BJ (cell line): ENCODE results near the gene RGS6. TPM values are rescaled to one million over a fixed set of nuclear protein-coding genes. Genes with fewer than 3 reads are reported as not detected.

Source experiments
- CTCF ChIA-PET: fragments of 350-600 bp; formaldehyde crosslinking; extraction: SDS; loops from one replicate; lab custom pipeline; 2021; ENCODE audit warnings: antibody characterized with exemption, inconsistent platforms; lab: Yijun Ruan, JAX
- POLR2A ChIA-PET: fragments of 300-600 bp; sonication (Branson Sonifier 250); formaldehyde crosslinking; extraction: SDS; loops from one replicate; lab custom pipeline; 2021; ENCODE audit warnings: antibody characterized with exemption; lab: Charles Lee
- DNase-seq: peaks from one replicate; pipeline ENCODE4 v3.0.0-alpha.2; 2011; ENCODE audit warnings: low read depth
- H3K27me3 ChIP-seq: 2 replicates; pipeline ENCODE4 v1.6.0; 2011; ENCODE audit warnings: low read length; ENCODE audit not compliant: control insufficient read depth, insufficient read depth
- H3K36me3 ChIP-seq: 2 replicates; pipeline ENCODE4 v1.5.1; 2011; ENCODE audit warnings: low read length; ENCODE audit not compliant: control insufficient read depth, insufficient read depth
- H3K4me3 ChIP-seq: 2 replicates; pipeline ENCODE4 v1.5.1; 2011; ENCODE audit warnings: low read depth, mild to moderate bottlenecking, control low read depth, low read length
- polyA plus RNA-seq: library from polyadenylated mRNA; depleted of rRNA; stranded (reverse); fragments of >200 nt; gene quantifications from 2 replicates; pipeline ENCODE4 v1.2.3, GENCODE V29; 2011
- TF ChIP-seq, protein P1 (sequence below): IDR thresholded peaks from 2 replicates; pipeline ENCODE4 v1.5.1; 2011; ENCODE audit warnings: low read depth, mild to moderate bottlenecking, control low read depth, inconsistent platforms, low read length, moderate library complexity; ENCODE audit not compliant: insufficient read depth

RGS6 gene
- polyA plus RNA-seq, 1 experiment, result not detected

DNA sequence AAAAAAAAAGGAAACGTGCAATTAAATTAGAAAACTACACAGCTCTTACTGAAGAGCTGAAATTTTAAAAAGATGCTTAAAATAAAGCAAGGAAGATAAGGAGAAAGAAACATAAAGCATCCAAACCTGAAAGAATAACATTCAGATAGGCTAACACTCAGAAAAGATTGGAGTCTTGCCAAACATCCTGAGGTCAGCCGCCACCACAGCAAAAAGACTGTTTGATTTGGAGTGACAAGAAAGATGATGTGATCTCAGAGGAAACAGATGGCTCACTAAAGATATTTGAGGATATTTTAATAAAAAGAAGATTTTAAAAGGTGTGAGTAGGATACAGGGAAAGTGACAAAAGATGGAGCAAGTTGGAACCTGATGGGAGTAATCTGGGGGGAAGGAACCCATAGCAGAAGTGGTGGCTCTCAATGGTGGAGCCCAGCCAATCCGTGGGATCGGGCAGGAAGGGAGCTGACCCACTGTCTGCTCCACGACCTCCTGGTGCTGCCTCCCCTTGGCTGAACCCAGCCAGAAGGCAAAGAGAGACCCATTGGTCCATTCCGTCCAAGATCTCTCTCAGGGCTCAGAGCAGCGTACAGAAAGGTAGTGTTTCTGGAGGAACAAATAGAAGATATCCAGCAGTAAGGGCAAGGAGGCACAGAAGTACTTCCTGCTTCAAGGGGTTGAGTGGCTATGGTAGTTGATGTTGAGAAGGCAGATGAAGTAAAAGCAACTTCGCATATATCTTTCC, 469.6 kb downstream of the RGS6 start:
- Histone ChIP-seq H3K4me3 (no peak overlapping the region), H3K36me3 (no peaks in the 10 kb centered on the region), H3K27me3 (no peaks in the 10 kb centered on the region; the same call in 1 of the 2 replicates)
- ChIA-PET POLR2A (no interaction called here), CTCF (interaction anchor here (0.6 kb wide), 1 partner anchor 670 kb away, joined by 3 read pairs; no protein-coding TSS in a partner anchor)
- TF ChIP-seq, protein P1, sequence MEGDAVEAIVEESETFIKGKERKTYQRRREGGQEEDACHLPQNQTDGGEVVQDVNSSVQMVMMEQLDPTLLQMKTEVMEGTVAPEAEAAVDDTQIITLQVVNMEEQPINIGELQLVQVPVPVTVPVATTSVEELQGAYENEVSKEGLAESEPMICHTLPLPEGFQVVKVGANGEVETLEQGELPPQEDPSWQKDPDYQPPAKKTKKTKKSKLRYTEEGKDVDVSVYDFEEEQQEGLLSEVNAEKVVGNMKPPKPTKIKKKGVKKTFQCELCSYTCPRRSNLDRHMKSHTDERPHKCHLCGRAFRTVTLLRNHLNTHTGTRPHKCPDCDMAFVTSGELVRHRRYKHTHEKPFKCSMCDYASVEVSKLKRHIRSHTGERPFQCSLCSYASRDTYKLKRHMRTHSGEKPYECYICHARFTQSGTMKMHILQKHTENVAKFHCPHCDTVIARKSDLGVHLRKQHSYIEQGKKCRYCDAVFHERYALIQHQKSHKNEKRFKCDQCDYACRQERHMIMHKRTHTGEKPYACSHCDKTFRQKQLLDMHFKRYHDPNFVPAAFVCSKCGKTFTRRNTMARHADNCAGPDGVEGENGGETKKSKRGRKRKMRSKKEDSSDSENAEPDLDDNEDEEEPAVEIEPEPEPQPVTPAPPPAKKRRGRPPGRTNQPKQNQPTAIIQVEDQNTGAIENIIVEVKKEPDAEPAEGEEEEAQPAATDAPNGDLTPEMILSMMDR, result no peak
- no peak for DNase-seq

DNA sequence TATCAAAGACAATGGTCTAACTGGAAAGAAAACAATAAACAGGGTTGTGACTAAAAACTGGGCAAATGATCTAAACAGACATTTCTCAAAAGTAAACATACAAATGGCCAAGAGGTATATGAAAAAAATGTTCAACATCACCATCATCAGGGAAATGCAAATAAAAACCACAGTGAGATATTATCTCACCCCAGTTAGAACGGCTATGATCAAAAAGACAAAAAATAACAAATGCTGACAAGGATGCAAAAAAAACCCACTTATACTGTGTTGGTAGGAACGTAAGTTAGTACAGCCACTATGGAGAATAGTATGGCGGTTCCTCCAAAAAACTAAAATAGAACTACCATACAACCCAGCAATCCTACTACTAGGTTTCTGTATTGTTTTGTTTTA, 470.1 kb downstream of the RGS6 start:
- H3K4me3 ChIP-seq, result no peak overlapping the region
- no peaks in the 10 kb centered on the region; the same call in 1 of the 2 replicates for H3K27me3 ChIP-seq
- ChIA-PET CTCF (interaction anchor here (0.6 kb wide), 1 partner anchor 669 kb away, joined by 3 read pairs; no protein-coding TSS in a partner anchor), POLR2A (no interaction called here)
- DNase-seq, result no peak
- TF ChIP-seq, protein P1, result no peak
- no peaks in the 10 kb centered on the region for H3K36me3 ChIP-seq

DNA sequence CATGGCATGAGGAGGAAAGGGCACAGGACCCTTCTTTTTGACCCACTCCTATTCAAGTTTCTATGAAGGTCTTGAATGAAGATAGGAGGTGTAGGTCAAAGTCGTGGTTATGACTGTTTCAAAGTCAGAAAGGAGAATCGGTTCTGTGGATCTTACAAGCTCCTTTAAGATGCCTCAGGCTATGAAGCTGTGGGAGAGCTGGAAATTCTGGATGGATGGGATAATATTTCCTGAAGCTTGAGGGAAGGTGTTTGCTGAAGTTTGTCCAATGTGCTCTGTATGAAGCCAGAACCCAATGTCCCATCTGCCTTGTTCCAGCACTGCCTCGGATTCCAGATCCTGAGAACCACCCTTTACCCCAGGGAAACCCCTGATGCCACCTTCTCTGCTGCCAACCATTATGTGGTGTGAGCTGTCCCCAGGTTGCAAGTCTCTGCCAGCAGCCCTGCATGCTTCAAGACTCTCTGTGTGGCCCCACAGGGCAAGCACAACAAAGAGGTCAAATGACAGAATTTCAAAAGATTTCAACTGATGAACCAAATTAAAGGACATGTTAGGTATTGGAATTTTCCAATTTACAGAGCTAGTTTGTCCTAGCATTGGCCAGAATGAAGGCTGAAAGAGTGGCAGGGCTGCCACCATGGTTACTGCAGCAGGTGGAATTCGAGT, 472.0 kb downstream of the RGS6 start:
- CTCF ChIA-PET, result interaction anchor here (1.3 kb wide), 1 partner anchor 16 kb away, joined by 3 read pairs; no protein-coding TSS in a partner anchor
- DNase-seq, result no peak
- TF ChIP-seq, protein P1, result no peak
- H3K27me3 ChIP-seq, result no peaks in the 10 kb centered on the region; the same call in 1 of the 2 replicates
- H3K36me3 ChIP-seq, result no peaks in the 10 kb centered on the region
- POLR2A ChIA-PET, result no interaction called here
- H3K4me3 ChIP-seq, result no peak overlapping the region

DNA sequence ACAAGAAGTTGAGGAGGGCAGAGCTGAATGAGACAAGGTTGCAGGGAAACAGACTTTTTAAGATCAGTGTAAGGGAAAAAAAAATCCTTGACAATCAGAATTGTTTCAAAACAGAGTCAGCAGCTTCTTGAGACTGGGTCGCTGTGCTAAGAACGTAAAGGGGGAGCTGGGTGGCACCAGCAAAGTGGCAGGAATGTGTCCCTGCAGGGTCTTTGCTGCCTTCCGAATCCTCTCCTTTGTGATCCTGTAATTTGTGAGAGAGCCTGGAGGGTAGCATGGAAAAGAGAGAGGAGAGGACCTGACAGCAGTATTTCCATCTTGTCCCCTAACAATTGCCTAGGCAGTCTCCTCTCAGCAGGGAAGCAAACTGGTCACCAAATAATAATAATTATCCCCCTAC, 472.8 kb downstream of the RGS6 start:
- H3K27me3 ChIP-seq, result no peaks in the 10 kb centered on the region; the same call in 1 of the 2 replicates
- H3K36me3 ChIP-seq, result no peaks in the 10 kb centered on the region
- no peak overlapping the region for H3K4me3 ChIP-seq
- CTCF ChIA-PET, result interaction anchor here (1.3 kb wide), 1 partner anchor 15 kb away, joined by 3 read pairs; no protein-coding TSS in a partner anchor
- TF ChIP-seq, protein P1, result no peak
- DNase-seq, result no peak
- POLR2A ChIA-PET, result no interaction called here

DNA sequence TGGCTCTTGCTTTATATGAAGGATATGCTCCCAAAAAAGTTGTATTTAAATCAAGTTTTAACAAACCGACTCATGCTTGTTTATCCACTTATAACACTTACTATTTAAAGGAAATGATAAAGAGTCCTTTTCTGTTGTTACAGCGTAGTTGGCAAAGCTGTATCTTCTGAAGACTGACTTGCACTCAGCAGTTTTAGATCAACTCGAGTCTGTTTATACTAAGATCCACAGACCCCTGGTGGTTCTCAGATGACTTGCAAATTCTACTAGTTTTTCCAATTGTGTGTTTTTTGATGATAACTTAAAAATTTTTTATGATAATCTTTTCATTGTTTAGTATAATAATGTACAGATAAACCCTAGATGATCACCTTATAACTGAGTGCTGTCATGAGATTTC, 475.8 kb downstream of the RGS6 start:
- H3K36me3 ChIP-seq, result no peaks in the 10 kb centered on the region
- no peaks in the 10 kb centered on the region for H3K27me3 ChIP-seq
- no peak overlapping the region for H3K4me3 ChIP-seq
- TF ChIP-seq, protein P1, result no peak
- ChIA-PET CTCF (interaction anchor here (0.6 to 1.4 kb wide), 3 partner anchors 12 to 245 kb away, joined by 3 to 4 read pairs (median 3); no protein-coding TSS in a partner anchor), POLR2A (no interaction called here)
- DNase-seq, result no peak
